SHP77 (cell line): ENCODE data around the gene ELP4.
A peak's percentile ranks its signal among the peaks of the same experiment; 100 is the strongest.
"Not testable (repeated sequence)": the region's sequence is repeated elsewhere in the genome, so short reads cannot be mapped to it uniquely, and the experiment has no call there.

Experiments used
- DNase-seq, 2 experiments: peaks; one replicate each; lab custom pipeline; 2025; lab: John Stamatoyannopoulos, UW

Gene ELP4, protein sequence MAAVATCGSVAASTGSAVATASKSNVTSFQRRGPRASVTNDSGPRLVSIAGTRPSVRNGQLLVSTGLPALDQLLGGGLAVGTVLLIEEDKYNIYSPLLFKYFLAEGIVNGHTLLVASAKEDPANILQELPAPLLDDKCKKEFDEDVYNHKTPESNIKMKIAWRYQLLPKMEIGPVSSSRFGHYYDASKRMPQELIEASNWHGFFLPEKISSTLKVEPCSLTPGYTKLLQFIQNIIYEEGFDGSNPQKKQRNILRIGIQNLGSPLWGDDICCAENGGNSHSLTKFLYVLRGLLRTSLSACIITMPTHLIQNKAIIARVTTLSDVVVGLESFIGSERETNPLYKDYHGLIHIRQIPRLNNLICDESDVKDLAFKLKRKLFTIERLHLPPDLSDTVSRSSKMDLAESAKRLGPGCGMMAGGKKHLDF

DNA sequence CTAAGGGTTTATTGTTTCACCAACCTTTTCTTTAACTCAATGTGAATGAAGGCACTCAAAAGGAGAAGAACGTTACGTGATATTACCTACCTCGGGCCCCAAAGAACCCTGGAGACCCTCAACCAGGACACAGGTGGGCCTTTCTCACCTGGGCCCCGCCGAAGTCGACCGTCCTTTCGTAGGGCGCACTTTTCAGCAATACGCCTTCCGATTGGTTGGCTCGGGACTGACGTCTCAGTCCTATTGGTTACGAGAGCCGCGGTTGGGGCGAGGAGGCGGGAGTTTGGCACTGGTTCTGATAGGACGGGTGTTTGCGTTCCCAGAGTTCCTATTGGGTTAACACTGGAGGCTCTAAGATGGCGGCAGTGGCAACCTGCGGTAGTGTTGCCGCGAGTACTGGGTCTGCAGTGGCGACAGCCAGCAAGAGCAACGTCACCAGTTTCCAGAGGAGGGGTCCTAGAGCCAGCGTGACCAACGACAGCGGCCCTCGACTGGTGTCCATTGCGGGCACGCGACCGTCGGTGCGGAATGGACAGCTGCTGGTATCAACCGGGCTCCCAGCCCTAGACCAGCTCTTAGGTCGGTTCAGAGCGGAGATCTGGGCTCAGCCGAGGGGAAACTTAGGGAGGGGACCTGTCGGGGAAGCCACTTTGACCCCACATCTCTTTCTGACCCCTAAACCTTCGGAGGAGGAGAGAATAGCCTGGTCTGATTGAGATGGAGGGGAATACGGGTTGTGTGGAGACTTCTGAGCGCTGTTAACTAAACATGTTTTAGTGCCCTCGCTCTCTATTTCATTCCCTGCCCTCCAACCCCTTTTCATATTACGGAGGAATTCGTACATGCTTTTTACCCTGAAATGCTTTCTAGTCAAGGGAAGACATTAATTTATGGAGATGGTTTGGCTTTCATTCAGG lies at the start of gene ELP4, which contains the start of gene IMMP1L:
ELP4 (plus strand) TSS at position 339 of the 917 bp plus-strand sequence; CDS start at position 357, 18 bp downstream.
IMMP1L (minus strand) TSS at position 194 of the 917 bp plus-strand sequence. CDS start 46,346 bp downstream, outside the sequence.
- DNase-seq, result peak; percentile 98 to 99

DNA sequence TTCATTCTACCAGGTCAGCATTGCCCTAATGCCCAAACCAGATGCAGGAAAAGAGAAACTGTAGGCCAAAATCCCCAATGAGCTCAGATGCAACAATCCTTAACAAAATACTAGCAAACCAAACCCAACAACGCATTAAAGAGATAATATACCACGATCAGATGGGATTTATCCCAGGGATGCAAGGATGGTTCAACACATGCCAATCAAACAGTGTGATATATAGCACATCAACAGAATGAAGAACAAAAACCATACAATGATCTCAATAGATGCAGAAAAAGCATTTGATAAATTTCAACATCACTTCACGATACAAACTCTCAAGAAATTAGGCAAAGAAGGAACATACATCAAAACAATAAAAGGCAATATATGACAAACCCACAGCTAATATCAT lies 45.1 kb upstream of the ELP4 start:
- no peak for DNase-seq

DNA sequence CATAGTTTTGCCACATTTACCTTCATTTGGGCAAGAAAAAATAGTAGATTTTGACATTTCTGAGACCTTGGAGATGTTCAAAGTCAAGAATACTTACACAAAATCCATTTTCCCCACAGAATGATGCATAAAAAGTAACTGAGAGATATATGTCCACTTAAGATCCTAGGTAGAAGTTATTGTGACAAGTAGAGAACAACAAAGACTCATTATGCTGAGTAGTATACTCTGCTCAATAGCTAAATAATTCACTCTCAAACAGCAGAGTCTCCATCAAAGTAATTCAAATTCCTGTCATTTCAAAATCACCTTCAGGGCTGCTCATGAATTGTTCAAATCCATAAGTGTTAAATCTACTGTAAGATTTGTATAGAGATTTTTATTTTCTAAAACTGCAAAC lies 35.5 kb upstream of the ELP4 start:
- DNase-seq, result no peak

DNA sequence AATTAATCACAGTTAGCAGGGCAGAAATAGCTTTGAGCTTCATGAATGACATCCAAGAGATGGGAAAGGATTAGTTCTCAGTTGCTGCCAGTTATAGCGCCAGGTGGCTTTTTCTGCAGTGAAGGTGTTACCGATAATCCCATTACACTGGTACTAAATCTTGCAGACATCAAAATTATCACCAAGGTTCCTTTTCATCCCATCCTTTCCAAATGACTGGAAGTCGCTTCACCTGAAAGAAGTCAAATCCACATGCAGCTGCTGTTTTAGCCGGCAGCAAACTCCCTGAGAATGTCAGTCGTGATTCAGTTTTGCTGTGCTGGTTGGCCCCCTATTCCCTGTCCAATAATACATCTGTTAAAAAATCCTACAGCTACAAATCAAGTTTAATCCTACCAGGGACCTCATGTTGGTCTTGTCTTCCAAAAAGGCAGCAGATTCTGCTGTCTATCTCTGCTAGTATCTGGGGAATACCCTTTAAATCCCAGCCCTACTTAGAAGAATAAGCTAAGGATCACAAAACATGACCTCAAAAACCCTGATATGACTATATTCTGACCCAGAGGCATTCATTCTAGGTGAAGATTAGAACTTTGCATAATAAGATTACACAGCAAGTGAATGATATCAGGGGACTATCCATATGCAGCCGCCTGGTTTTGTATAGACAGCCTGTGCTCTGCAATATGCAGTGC lies 31.9 kb upstream of the ELP4 start:
- no peak for DNase-seq

DNA sequence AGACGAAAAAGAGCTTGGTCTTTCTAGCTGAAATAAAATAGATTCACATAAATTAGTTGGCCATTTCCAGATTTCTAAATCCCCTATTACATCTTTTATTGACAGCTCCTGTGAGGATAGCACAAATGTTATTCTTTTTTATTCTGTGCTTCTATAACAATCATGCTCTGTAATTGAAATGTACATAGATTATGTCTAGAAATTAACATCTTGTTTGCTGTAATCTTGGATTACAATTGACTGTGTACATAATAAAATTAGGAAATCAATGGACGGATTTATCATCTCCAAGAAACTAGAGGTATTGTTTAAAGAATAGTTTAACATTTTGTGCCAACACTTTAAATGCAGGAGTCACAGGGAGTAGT lies 31.4 kb upstream of the ELP4 start:
- DNase-seq, result no peak

DNA sequence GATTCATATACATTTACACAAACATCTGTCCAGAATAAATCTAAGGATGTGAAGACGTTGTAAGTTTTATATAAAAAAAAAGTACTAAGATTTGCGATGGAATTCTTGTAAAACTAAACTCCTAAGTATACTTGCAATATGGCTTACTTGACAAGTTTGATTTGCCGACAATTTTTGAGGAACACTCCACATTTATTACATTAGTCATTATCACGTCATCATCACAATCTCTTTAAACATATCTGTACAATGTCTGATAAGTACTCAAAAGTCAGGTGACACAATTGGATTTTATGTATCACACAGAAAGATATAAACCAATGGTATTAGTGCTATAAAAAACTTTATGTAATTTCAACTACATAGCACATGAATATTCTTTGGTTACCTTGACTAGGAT lies 30.5 kb upstream of the ELP4 start:
- no peak for DNase-seq

DNA sequence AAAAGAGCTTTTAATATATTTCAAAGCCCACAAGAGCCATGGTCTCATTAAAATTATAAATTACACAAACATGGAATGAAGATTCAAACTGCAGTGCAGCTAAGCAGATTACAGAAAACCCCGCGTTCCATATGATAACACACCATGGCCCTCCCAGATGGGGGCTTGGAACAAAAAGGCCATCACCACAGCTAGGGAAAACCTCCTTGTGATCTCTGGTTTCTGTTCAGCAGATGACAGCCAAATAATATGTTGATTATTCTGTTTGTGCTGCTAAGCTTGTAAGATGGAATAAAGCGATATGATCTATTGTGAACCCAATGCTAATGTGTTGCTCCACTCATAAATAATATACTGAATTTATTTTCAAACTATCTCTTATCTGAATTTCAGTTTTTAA lies 28.6 kb upstream of the ELP4 start:
- no peak for DNase-seq

DNA sequence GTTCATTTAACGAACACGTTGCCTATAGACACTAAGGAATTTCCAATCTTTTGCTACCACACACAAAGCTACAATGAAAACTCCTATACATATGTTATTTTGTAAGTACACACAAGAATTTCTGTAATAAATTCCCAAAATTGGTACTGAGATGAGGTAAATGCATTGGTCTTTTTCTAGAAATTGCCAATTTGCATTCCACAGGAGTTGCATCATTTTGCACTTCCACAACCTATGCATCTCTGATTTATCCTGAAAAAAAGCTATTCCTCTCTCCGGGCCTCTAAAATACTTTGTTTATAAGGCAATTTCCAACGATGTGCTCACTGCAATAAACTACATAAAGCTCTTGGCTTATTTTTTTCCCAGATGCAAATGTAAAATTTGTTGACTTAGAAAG lies 25.1 kb upstream of the ELP4 start:
- DNase-seq, result no peak

DNA sequence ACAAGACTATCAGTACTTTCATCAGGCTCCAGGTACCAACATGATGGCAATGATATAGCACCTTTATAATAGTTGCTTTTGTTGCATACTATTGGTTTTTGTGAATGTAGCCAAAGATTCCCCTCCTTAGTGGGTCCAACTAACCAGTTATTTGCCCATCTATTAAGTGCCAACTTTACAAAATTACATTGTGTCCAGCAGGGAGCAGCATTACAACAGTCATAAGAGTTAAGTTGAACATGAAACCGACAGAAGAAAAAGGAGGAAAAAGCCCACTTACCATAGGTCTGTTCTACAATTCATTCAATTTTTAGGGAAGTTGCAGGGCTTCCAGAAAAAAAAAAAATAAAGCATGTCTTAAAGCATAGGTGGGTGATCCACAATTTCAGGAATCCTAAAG lies 21.7 kb upstream of the ELP4 start:
- peak in 1 of 2 experiments; percentile 24 for DNase-seq

DNA sequence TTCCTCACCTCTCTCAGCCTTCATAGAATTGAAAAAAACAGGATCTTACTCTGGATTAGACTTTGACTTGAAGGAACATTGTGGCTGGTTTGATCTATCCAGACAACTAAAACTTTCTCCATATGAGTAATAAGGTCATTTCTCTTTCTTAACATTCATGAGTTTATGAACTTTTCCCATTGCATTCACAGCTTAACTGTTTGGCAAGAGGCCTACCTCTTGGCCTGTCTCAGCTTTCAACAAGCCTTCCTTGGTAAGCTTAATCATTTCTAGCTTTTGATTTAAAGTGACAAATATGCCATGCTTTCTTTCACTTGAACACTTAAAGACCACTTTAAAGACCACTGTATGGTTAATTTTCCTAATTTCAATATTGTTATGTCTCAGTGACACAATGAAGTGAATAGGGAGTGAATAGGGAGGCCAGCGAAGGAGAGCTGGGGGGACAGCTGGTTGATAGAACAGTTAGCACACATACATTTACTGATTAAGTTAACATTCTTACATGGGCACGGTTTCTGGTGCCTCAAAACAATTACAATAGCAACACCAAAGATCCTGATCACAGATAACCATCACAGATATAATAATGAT lies 17.1 kb upstream of the ELP4 start:
- no peak for DNase-seq

DNA sequence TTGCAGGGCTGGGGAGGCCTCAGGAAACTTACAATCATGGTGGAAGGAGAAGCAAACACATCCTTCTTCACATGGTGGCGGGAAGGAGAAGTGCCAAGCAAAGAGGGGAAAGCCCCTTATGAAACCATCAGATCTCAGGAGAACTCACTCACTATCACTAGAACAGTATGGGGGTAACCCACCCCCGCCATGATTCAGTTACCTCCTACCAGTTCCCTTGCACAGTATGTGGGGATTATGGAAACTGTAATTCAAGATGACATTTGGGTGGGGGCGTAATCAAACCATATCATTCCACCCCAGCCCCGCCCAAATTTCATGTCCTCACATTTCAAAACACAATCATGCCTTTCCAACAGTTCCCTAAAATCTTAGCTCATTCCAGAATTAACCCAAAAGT lies 16.3 kb upstream of the ELP4 start:
- DNase-seq, result no peak

DNA sequence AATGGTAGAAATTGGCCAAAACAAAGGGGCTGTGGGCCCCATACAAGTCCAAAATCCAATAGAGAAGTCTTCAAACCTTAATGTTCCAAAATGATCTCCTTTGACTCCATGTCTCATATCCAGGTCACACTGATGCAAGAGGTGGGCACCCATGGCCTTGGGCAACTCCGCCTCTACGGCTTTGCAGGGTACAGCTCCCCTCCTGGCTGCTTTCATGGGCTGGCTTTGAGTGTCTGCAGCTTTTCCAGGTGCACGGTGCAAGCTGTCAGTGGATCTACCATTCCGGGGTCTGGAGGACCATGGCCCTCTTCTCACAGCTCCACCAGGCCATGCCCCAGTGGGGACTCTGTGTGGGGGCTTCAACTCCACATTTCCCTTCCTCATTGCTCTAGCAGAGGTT lies 15.8 kb upstream of the ELP4 start:
- not testable (repeated sequence) for DNase-seq

DNA sequence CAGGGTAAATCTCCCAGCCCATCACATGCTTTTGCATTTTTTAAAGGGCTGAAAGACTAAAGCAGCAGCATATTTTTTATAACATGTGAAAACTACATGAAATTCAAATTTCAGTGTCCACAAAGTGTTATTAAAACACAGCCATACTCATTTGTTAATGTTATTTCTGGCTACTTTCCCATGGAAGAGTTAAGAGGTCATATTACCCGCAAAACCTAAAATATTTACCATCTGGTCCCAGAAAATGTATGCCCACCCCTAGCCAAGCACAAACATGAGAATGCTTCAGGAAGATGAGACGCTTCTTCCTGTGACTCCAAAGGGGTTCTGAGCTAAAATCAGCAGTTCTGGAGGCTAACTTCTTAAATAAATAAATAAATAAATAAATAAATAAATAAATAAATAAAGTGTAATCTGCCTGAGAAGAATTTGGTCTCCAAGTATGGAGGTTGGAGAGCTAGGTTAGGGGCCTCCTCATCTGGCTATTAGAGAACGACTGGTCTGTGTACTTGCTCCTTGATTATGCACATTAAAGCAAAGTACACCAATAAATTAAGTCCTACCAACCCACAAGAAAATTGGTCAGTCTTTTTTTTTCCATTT lies 9.9 kb upstream of the ELP4 start:
- DNase-seq, result no peak

DNA sequence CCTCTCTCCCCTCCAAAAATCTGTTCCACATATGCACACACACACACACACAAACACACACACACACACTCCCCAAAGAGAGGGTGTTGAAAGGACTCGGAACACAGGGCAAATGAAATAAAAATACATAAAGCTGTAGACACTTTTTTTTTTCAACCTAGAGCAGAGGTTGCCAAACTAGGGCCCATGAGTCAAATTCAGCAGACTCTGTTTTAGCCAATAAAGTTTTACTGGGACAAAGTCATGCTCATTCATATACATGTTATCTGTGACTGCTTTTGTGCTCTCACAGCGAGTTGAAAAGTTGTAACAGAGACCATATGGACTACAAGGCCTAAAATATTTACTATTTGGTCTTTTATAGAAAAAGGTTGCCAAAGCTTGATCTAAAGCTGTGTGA lies 9.0 kb upstream of the ELP4 start:
- DNase-seq, result no peak

DNA sequence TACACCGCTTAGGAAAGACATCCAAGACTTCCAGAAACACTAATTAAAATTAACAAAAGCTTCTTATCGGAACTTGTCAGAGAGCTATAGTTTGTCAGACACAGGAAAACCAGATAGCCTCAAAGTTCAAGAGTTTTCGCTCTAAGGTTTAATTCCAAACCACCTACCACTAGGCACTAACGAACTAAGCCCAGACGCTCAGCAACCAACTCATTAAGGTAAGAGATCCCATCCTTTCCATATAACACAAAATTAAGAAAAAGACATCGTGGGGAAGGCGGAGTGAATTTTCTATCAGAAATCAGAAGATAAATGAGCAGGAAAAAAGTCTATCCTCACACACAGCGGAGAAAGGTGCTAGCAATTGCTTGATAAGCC lies 527 bp upstream of the ELP4 start:
- no peak for DNase-seq

DNA sequence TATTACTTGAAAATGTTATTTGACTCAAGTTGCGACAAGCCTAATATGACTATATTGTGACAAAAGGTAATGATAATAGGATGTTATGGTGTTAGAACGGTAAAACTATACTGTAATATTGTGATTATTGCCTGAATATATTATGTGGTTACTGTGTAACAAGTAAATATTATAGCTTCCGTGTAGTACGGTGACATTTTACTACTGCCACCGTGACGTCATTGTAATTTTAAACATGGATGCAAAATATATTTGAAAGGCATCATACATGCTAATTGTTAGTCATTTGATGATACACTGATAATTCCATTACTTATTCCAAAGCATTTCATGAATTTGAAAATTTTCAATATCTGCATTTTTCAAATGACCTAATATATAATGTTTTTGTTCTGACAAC lies 2.5 kb downstream of the ELP4 start:
- no peak for DNase-seq

DNA sequence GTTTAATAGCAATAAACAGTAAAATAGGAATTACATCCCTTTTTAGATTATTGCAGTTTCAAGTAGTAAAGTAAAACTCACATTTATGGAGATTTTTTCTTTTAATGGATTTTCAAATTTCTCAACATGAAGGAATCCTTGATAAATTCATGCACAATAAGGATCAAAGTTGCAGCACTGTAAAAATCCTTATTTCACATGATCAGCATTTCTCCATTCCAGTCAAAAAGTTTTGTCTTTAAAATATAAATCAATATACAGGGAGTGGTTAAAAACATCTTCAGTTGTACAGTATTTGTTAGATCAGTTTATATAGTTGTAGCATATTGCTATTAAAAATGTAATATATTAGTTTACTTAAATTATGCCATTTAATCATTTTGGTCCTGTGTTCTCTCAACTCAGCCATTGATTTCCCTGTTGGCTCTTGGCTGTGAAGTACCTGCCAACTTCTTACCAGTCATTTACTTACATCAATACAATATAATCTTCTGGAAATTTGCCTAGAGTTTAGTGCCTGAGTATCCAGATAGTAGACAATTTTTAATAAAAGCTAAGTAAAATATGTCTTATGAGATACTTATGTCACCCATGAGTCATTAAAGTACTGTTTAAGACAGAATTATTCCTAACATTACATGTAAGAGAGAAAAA lies 12.1 kb downstream of the ELP4 start:
- DNase-seq, result no peak

DNA sequence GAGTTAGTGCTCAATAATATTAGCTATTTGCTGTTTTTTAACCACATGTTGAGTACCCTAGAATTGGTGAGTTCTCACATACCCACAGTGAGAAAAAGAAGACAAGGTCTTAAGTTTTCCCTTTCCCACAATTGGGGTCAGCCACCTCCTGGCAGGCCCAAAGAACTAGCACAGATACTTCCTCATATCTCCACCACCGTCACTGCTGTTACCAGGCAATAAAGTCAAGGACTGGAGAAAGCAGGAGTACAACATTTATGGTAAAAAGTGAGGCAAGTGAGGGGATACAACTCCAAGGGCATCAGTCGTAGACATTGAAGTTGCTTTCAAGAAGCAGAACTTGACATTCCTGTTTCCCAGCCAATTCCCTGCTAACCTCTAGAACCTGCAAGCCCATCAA lies 19.6 kb downstream of the ELP4 start:
- no peak for DNase-seq

DNA sequence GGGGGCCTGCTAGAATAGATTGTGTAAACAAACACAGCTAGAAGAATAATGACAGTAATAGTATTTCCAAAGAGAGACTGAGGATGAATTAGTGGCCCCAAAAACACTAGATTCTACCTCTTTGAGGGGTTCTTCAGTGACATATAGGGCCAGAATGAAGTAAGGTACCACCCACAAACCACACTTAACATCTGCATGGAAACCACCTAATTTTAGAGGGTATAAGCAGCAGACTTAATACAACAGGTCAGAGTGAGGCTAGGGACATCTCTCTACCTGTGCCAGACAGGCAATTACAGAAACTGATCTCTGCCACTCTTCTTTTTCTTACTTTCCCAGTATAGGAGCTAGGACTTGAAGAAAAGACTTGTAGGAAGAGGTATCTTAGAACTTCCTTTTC lies 20.1 kb downstream of the ELP4 start:
- DNase-seq, result no peak

DNA sequence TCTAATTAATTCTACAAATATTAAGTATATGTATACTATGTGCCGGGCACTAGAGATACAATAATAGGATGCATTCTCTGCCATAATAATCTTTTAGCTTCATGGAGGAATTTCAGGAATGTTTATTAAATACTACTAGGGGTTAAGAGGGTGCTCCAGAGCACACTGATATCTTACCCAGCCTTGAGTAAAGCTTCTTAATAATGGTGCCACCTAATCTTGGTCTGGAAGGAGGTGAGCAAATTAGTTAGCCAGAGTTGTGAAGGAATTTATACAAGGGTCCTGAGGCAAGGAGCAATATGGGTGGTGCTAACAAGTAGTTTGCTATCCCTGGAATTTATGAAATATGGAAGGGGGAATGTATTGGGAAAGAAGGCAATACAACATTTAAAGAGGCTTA lies 21.7 kb downstream of the ELP4 start:
- no peak for DNase-seq

DNA sequence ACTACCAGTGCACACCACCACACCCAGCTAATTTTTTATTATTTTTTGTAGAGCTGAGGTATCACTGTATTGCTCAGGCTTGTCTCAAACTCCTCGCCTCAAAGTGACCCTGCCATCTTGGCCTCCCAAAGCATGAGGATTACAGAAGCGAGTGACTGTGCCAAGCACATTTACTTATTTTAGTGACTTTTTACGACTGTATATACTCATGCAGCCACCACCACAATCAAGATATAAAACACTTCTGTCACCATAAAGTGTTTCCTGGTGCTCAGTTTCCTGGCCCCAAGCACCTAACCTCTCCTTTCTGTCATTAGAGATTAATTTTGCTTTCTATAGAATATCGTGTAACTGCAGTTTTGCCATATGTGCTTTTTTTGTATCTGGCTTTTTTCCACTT lies 25.9 kb downstream of the ELP4 start:
- no peak for DNase-seq
